ENCODE data around the gene KLK1. TPM values are rescaled to one million over a fixed set of nuclear protein-coding genes. Genes with fewer than 3 reads are reported as not detected.
A peak's percentile ranks its signal among the peaks of the same experiment; 100 is the strongest.

The KLK1 gene
- total RNA-seq, 2 experiments from 2014 or later, result 1.4 to 2.7 TPM

DNA sequence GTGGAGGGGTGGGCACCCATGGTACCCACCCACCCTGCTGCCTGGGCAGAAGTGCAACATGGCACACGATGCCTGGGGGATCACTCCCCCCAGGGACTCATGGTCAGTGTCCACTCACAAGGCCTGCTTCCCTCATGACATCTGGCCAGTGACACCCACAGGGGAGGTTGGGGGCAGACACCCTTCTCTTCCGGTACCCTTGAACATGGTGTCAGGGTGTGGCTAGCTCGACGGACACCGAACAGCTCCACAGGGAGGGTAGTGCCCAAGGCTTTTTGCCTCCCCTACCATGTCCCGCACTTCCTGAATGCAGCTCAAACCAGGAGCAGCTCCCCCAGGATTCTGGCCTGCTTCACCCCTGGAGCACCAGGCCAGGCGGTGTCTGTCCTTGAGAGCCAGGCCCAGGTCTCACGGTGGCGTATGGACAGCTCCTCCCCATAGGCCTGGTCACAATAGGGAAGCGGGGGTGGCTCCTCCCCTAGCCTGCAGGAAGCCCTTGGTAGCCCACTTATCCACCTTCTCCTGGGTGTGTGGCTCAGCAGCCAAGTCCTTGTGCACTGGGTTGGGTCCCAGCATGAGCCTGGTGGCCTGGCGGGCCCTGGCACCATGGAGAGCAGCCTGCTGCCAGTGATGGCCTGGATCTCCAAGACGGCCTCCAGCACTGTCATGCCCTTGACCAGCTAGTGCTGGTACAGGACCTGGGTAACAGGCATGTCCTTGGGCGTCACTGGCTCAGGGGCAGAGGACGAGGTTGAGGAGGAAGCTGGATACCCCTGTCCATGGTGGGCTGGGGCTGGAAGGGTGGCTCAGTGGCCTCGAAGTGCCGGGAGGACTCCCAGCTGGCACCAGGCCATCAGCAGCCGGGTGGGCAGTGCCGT, 25.6 kb downstream of the KLK1 start:
- H3K4me3 Mint-ChIP-seq, result no peak overlapping the region
- no peak for ATAC-seq (ENCODE audit: low read depth)

DNA sequence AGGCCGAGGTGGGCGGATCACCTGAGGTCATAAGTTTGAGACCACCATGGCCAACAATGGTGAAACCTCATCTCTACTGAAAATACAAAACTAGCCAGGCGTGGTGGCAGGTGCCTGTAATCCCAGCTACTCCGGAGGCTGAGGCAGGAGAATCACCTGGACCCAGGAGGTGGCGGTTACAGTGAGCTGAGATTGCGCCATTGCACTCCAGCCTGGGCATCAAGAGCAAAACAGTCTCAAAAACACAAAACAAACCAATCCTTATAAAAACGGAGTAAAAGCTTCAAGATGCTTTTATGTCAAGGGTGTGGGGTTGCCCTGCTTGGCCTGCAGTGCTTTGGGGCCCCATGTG, 26.2 kb downstream of the KLK1 start:
- H3K4me1 Mint-ChIP-seq, result peaks cover 12% of the 10 kb centered on the region

More for the DNA sequence above, 25.6 kb downstream of the KLK1 start:
- POLR2A ChIA-PET, result no interaction called here
- DNase-seq, result no peak
- H3K4me1 Mint-ChIP-seq, result peaks cover 17% of the 10 kb centered on the region
- H3K9me3 Mint-ChIP-seq, result no peaks in the 10 kb centered on the region
- H3K27ac Mint-ChIP-seq, result no peak overlapping the region
- H3K36me3 Mint-ChIP-seq, result peaks cover 14% of the 10 kb centered on the region
- H3K27me3 Mint-ChIP-seq, result no peaks in the 10 kb centered on the region

DNA sequence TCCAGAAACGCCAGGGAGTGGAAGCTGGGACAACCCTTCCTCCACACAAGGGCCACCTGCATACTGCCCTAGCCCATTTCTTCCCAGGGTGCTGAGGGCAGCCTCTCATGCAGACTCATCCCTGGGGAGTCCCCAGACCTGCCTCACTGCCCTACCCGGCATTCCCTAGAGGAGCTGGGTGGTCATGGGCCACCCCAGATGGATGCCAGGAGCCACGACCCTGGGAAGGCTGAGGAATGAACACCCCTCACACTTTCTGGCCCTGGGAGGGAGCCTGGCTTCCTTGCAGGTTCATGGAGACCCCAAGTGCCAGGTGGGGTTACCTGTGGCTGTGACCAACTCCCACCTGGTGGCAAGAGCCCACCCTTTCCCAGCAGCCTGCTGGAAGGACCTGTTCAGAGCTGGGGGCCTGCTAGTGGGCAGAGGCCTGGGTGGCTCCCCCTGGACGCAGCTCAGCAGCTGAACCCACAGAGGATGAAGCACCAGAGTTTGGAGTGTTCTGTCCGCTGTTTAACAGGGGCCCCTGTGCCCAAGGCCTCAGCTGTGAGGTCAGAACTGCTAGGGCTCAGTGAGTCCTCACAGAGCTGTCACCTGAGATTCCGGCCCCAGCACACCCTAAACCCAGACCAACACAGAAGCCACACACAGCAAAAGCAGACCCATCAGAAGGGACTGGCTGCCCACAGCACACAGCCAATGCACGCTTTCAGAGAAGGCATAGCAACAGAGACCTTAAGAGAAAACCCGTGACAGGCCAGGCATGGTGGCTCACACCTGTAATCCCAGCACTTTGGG, 26.8 kb downstream of the KLK1 start:
- Mint-ChIP-seq H3K27ac (no peak overlapping the region), H3K27me3 (no peaks in the 10 kb centered on the region), H3K4me1 (peaks cover 7% of the 10 kb centered on the region), H3K4me3 (no peak overlapping the region), H3K36me3 (peaks cover 7% of the 10 kb centered on the region), H3K9me3 (no peaks in the 10 kb centered on the region)
- DNase-seq (no peak), ATAC-seq (ENCODE audit: low read depth) (no peak)
- POLR2A ChIA-PET, result no interaction called here

More for the DNA sequence above, 26.2 kb downstream of the KLK1 start:
- H3K4me3 Mint-ChIP-seq, result no peak overlapping the region
- no peaks in the 10 kb centered on the region for H3K9me3 Mint-ChIP-seq
- no peak overlapping the region for H3K27ac Mint-ChIP-seq
- peaks cover 10% of the 10 kb centered on the region for H3K36me3 Mint-ChIP-seq
- no peak for ATAC-seq (ENCODE audit: low read depth)
- DNase-seq, result no peak
- H3K27me3 Mint-ChIP-seq, result no peaks in the 10 kb centered on the region
- POLR2A ChIA-PET, result no interaction called here

DNA sequence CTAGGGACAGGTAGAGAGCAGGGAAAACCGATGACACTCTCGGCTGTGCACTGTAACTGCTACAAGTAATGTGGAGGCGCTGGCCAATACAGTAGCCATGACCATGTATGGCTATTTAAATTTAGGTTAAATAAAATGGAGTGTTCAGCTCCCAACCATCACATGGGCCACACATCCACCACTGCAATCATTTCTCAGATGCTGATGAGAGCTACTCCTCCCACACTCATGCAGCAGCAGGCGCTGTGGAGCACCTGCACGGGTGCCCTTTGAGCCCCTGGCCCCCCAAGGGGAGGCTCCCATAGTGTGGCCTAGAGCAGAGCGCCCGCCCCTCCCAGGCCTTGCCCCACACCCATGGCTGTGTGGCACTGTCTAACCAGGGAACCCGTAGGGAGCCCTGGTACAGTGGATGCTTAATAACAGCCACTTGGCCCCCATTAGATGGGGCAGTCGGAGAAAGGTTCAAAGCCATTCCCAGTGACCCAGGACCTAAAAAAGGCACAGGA, 27.4 kb downstream of the KLK1 start:
- Mint-ChIP-seq H3K4me1 (peaks cover 5% of the 10 kb centered on the region), H3K36me3 (peaks cover 6% of the 10 kb centered on the region), H3K4me3 (no peak overlapping the region), H3K27ac (no peak overlapping the region), H3K27me3 (no peaks in the 10 kb centered on the region), H3K9me3 (no peaks in the 10 kb centered on the region)
- DNase-seq, result no peak
- POLR2A ChIA-PET, result interaction anchor here (2.0 kb wide), 1 partner anchor 8 kb away, joined by 12 read pairs; no protein-coding TSS in a partner anchor
- no peak for ATAC-seq (ENCODE audit: low read depth)

DNA sequence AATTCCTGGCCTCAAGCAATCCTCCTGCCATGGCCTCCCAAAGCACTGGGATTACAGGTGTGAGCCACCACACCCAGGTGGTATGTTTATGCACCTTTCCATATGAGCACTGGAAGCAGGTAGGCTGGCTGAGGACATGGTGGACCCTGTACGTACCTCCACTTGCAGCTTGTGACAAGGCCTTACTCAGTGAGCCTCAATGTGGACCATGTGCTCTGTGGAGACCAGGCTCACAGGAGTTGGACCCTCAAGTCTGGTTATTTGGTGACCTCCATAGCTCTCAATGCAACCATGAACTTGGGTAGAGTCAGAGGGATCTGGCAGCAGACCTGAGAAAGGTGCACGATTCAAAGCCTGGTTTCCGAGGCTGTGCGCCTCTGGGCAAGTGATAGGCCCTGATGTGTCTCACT, 27.9 kb downstream of the KLK1 start:
- POLR2A ChIA-PET, result interaction anchor here (2.0 kb wide), 1 partner anchor 9 kb away, joined by 12 read pairs; no protein-coding TSS in a partner anchor
- Mint-ChIP-seq H3K27me3 (no peaks in the 10 kb centered on the region), H3K27ac (no peak overlapping the region), H3K4me3 (no peak overlapping the region), H3K36me3 (peaks cover 2% of the 10 kb centered on the region), H3K4me1 (peaks cover 2% of the 10 kb centered on the region), H3K9me3 (no peaks in the 10 kb centered on the region)
- DNase-seq (no peak), ATAC-seq (ENCODE audit: low read depth) (no peak)

DNA sequence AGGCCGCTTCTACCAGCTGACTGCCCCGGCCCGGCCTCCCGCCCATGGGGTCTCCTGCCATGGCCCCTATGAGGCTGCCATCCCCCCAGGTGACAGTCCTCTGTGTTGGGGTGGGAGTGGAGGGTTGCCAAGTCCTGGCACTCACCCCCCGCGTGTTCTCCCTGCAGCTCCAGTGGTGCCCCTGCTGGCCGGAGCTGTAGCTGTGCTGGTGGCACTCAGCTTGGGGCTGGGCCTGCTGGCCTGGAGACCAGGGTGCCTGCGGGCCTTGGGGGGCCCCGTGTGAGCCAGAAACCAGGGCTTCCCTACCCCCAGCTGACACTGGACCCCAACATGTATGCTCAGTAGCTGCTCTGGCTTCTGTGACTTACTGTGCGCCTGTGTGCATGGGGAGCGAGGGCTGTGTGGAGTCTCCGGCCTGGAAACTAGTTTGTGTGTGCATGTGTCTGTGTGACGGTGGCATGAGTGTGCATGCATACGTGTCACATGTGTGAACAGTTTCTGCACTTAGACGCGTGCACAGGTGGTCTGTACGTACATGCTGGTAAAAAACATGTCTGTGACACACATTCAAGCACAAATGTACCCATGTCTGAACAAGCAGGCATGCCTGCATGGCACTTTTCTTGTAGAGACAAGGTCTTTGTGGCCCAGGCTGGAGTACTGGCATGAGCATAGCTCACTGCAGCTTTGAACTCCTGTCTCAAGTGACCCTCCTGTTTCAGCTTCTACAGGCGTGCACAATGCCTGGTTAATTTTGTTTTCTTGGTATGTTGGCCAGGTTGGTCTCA, 28.5 kb downstream of the KLK1 start:
- H3K36me3 Mint-ChIP-seq, result peaks cover under 1% of the 10 kb centered on the region
- peaks cover 2% of the 10 kb centered on the region for H3K4me1 Mint-ChIP-seq
- DNase-seq (no peak), ATAC-seq (ENCODE audit: low read depth) (no peak)
- POLR2A ChIA-PET, result interaction anchor here (0.9 to 2.0 kb wide), 2 partner anchors 9 to 12 kb away, joined by 3 to 12 read pairs; no protein-coding TSS in a partner anchor
- no peak overlapping the region for H3K27ac Mint-ChIP-seq
- H3K9me3 Mint-ChIP-seq, result no peaks in the 10 kb centered on the region
- H3K27me3 Mint-ChIP-seq, result no peaks in the 10 kb centered on the region
- H3K4me3 Mint-ChIP-seq, result no peak overlapping the region

DNA sequence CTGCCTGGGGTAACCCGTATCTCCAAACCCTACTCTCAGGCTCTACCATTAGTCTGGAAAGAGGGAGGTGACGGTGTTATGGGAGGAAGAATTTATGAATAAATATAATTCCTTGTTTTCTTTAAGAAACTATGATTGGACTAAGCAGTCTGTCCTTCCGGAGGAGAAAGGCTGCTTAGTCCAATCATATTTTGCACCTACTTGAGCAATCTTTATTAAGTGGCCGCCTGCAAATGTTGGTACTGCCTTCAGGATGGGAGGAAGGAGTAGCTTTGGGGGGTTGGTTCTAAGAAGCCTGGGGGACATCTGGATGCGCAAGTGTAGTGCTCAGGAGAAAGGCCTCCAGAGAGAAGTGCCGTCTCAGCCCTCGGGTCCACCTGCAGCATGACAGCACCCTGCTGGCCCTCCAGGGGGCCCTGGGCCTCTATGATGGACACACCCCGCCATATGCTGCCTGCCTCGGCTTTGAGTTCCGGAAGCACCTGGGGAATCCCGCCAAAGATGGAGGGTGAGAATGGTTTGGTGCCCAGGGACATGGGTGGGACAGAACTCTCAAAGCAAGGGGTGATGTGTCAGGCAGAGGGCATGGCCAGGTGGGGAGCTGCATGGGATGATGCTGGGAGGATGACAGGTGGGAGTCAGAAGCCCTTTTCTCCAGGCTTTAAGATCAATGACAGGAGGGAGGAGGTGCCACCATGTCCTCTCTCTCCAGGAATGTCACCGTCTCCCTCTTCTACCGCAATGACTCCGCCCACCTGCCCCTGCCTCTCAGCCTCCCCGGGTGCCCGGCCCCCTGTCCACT, 29.3 kb downstream of the KLK1 start:
- H3K9me3 Mint-ChIP-seq, result no peaks in the 10 kb centered on the region
- no peak for DNase-seq
- no peaks in the 10 kb centered on the region for H3K36me3 Mint-ChIP-seq
- no peak overlapping the region for H3K4me3 Mint-ChIP-seq
- H3K4me1 Mint-ChIP-seq, result peaks cover 2% of the 10 kb centered on the region
- H3K27me3 Mint-ChIP-seq, result no peaks in the 10 kb centered on the region
- ATAC-seq (ENCODE audit: low read depth), result peak; percentile 9
- H3K27ac Mint-ChIP-seq, result peak overlapping the region; percentile 25
- POLR2A ChIA-PET, result interaction anchor here (0.8 to 2.0 kb wide), 4 partner anchors 10 to 13 kb away, joined by 3 to 12 read pairs (median 6); no protein-coding TSS in a partner anchor

DNA sequence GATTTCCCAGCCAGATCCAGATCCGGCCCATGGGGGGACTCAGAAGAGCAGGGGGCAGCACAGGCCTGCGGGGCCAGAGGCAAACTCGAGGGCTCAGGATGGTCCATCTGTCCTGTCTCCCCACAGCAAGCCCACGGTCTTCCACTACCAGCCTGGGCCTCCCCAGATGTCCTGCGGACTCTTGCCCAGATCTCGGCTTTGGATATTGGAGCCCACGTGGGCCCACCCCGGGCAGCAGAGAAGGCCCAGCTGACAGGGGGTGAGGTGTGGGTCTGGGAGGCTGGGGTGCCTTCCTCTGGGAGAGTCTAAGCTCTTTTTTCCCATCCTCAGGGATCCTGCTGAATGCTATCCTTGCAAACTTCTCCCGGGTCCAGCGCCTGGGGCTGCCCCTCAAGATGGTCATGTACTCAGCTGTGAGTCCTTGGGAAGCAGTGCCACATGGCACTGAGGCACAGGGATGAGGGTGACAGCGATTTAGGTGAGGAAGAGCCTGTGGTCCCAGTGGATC, 30.0 kb downstream of the KLK1 start:
- Mint-ChIP-seq H3K4me3 (no peak overlapping the region), H3K27me3 (no peaks in the 10 kb centered on the region), H3K27ac (no peak overlapping the region), H3K36me3 (no peaks in the 10 kb centered on the region), H3K4me1 (peaks cover 2% of the 10 kb centered on the region), H3K9me3 (no peaks in the 10 kb centered on the region)
- ATAC-seq (ENCODE audit: low read depth) (no peak), DNase-seq (no peak)
- POLR2A ChIA-PET, result interaction anchor here (0.8 to 1.9 kb wide), 2 partner anchors 11 to 14 kb away, joined by 3 to 9 read pairs; no protein-coding TSS in a partner anchor

DNA sequence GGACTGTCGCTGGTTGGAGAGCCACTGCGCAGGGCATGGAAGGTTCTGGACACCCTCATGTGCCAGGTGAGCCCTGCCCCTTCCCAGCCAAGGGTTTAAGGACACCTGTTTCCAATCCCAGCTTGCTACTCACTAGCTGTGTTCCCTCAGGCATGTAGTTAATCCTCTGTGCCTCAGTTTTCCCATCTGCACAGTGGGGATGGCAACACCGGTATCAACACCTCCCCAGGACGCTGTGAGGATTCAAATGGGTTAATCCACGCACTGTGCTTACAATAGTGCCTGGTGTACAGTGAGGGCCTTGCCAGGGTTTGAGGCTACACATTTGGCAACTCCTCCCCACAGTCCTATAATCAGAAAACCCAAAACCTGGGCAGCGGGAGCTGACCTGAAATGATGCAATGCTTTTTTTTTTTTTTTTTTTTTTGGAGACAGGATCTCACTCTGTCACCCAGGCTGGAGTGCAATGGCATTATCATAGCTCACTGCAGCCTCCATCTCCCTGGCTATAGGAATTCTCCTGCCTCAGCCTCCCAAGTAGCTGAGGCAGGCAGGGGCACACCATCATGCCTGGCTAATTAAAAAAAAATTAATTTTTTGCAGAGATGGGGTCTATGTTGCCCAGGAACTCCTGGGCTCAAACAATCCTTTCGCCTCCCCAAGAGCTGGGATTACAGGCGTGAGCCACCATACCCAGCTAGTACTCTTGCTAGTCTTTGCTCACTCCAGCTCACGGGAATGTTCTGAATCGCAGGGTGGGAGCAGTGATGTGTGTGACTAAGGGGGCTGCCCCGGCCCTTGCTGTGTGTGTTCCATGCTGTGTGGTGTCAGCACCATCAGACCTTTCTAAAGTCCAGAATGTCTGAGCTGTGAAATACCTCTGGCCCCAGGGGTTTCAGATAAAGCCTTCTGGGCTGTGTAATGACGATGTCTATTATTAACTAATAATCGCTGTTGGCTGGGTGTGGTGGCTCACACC, 31.0 kb downstream of the KLK1 start:
- H3K9me3 Mint-ChIP-seq, result no peaks in the 10 kb centered on the region
- H3K4me1 Mint-ChIP-seq, result peaks cover 2% of the 10 kb centered on the region
- H3K4me3 Mint-ChIP-seq, result no peak overlapping the region
- POLR2A ChIA-PET, result interaction anchor here (0.6 to 1.9 kb wide), 5 partner anchors 12 to 446 kb away, joined by 3 to 9 read pairs (median 4); no protein-coding TSS in a partner anchor
- H3K27ac Mint-ChIP-seq, result no peak overlapping the region
- no peaks in the 10 kb centered on the region for H3K27me3 Mint-ChIP-seq
- DNase-seq (no peak), ATAC-seq (ENCODE audit: low read depth) (no peak)
- no peaks in the 10 kb centered on the region for H3K36me3 Mint-ChIP-seq

DNA sequence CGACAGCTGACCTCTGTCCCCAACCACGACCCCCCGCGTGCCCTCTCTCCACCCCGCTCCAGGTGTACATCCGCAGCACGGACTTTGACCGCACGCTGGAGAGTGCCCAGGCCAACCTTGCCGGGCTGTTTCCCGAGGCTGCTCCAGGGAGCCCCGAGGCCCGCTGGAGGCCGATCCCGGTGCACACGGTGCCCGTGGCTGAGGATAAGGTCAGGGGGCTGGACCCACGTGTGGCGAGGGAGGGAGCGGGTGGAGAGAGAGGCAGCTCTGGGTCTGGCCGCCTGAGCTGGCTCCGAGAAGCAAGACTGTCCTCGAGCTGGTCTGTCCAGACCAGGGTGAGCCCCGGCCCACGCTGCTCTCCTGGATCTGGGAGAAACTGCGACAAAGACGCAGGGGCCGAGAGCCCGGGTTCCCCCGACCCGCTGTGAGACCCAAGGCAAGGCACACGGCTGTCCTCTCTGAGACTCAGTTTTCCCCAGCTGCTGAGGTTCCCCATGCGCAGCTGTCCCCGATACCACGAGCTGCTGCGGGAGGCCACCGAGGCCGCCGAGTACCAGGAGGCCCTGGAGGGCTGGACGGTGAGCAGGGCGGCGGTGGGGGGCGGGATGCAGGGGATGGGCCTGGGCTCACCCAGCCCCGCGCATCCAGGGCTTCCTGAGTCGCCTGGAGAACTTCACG, 31.9 kb downstream of the KLK1 start:
- no peaks in the 10 kb centered on the region for H3K27me3 Mint-ChIP-seq
- H3K4me3 Mint-ChIP-seq, result no peak overlapping the region
- no peak overlapping the region for H3K27ac Mint-ChIP-seq
- H3K36me3 Mint-ChIP-seq, result no peaks in the 10 kb centered on the region
- H3K9me3 Mint-ChIP-seq, result no peaks in the 10 kb centered on the region
- peaks cover 2% of the 10 kb centered on the region for H3K4me1 Mint-ChIP-seq
- DNase-seq, result no peak
- no peak for ATAC-seq (ENCODE audit: low read depth)
- POLR2A ChIA-PET, result interaction anchor here (0.9 to 1.4 kb wide), 3 partner anchors 11 to 131 kb away, joined by 3 read pairs; no protein-coding TSS in a partner anchor
